ENCODE results near the gene PRRX2.
"Not testable (repeated sequence)": the region's sequence is repeated elsewhere in the genome, so short reads cannot be mapped to it uniquely, and the experiment has no call there.

The PRRX2 gene

GRCh38 chr9:129759804-129760502 lies 94.5 kb downstream of the PRRX2 start:
- DNase-seq (ENCODE audit: low spot score) = no peak
- Histone ChIP-seq H3K4me3 (no peak overlapping the region), H3K27ac (peak overlapping the region in 1 of 2 donors; percentile 28)
- TF ChIP-seq, protein P1, sequence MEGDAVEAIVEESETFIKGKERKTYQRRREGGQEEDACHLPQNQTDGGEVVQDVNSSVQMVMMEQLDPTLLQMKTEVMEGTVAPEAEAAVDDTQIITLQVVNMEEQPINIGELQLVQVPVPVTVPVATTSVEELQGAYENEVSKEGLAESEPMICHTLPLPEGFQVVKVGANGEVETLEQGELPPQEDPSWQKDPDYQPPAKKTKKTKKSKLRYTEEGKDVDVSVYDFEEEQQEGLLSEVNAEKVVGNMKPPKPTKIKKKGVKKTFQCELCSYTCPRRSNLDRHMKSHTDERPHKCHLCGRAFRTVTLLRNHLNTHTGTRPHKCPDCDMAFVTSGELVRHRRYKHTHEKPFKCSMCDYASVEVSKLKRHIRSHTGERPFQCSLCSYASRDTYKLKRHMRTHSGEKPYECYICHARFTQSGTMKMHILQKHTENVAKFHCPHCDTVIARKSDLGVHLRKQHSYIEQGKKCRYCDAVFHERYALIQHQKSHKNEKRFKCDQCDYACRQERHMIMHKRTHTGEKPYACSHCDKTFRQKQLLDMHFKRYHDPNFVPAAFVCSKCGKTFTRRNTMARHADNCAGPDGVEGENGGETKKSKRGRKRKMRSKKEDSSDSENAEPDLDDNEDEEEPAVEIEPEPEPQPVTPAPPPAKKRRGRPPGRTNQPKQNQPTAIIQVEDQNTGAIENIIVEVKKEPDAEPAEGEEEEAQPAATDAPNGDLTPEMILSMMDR (IDR thresholded peaks at IDR 0.05) = no peak

DNA sequence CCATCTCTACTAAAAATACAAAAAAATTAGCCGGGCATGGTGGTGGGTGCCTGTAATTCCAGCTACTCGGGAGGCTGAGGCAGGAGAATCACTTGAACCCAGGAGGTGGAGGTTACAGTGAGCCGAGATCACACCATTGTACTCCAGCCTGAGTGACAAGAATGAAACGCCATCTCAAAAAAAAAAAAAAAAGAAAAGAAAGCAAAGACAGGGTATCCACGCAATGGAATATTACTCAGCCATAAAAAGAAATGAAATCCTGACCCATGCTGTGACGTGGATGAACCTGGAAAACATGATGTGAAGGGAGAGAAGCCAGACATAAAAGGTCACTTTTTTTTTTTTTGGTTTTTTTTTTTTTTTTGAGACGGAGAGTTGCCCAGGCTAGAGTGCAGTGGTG lies 95.3 kb downstream of the PRRX2 start:
- peak overlapping the region in 1 of 2 donors; percentile 61 for H3K27ac ChIP-seq
- H3K4me3 ChIP-seq; DNase-seq (ENCODE audit: low spot score): not testable (repeated sequence)

DNA sequence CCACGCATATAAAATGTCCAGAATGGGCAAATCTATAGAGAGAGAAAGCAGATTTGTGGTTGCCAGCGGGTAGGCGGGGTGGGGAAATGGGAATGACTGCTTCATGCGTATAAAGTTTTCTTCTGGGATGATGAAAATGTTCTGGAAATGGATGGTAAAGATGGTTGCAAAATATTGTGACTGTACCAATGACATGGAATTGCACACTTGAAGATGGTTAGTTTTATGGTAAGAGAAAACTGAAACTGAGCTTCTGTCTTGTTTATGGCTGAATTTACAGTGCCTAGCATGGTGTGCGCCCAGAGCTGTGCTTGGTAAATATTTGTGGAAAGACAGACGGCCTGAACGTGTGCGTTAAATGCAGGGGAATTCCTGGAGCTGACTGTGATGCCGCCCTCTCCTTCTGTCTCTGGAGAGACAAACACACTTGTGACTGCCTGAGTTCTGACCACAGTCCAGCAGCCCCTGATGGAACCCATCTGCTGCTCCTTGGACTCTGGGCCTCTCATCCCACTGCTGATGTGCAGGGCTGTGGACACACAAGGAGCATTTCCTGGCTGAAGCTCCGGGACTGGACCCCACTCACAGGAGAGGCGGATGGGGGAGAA lies 96.0 kb downstream of the PRRX2 start:
- TF ChIP-seq, protein P1 (IDR thresholded peaks at IDR 0.05) = no peak
- Histone ChIP-seq H3K4me3 (peak overlapping the region; percentile 21), H3K27ac (peak overlapping the region in 1 of 2 donors; percentile 61)
- no peak for DNase-seq (ENCODE audit: low spot score)

DNA sequence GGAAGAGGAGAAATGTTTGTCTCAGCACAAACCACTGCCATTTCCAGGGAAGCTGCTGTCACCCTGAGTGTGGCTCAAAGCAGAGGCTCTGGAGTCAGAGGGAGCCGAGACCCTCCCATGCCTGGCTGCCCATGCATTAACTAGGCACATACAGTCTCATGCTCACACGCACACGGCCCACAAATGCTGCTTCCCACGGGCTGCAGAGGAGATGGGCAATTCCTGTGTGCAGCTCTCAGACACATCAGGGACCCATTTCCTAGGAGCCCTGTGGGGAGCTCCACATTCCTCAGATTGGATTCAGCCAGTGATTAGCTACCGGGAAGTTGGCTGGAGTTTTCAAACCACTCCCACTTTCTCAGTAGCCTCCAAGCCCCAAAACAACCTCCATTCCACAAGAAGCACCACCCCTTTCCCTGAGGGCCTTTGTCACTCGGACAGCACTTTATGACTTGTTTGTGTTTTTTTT lies 96.5 kb downstream of the PRRX2 start:
- no peak for DNase-seq (ENCODE audit: low spot score)
- Histone ChIP-seq H3K4me3 (peak overlapping the region; percentile 21), H3K27ac (peak overlapping the region in 1 of 2 donors; percentile 61)
- TF ChIP-seq, protein P1 (IDR thresholded peaks at IDR 0.05) = no peak

DNA sequence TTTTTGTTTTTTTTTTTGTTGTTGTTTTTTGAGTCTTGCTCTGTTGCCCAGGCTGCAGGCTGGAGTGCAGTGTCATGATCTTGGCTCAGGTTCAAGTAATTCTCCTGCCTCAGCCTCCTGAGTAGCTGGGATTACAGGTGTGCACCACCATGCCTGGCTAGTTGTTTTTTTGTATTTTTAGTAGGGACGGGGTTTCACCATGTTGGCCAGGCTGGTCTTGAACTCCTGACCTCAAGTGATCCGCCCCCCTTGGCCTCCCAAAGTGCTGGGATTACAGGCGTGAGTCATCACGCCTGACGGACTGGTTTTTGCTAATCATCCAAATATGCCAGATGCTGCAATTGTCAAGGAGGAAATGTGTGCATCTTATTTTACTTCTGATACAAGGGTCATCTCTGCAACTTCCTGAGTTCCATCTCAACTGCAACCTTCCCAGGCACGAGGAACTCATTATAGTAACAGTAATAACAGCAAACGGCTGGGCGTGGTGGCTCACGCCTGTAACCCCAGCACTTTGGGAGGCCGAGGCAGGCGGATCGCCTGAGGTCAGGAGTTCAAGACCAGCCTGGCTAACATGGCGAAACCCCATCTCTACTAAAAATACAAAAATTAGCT lies 97.0 kb downstream of the PRRX2 start:
- peak overlapping the region in 1 of 2 donors; percentile 70 for H3K27ac ChIP-seq
- not testable (repeated sequence) for DNase-seq (ENCODE audit: low spot score); H3K4me3 ChIP-seq

DNA sequence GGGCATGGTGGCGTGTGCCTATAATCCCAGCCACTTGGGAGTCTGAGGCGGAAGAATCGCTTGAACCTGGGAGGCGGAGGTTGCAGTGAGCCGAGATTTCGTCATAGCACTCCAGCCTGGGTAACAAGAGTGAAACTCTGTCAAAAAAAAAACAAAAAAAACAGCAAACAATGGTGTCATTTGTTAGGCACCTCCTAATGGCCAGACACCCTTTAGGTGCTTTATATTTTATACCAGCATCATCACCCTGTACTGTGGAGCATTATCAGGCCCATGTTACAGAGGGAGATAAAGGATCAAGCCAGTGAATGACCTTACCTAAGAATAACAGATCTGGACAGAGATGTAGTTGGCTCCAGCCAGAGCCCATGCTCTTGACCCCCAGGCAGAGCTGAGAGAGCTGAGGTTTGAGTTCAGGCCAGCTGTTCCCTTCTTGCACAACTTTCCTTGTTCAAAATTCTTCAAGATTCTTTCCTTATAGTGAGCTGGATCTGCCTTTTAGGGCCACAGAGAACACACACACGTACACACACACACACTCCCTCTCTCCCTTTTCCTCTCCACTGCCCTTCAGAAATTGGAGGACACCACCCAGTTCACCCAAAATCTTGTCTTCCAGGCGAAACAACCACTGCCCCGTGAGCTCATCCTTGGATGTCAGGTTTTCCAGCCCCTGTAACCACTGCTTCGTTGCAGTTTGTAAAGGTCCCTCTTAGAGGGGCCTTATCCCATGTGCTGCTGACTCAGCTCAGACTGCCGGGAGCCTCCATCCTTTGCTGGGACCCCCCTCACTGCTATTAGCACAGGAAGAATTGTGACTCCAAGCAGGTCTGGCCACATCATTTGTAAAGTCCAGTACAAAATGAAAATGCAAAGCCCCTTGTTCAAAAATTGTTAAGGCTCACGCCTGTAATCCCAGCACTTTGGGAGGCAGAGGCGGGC lies 97.8 kb downstream of the PRRX2 start:
- peak overlapping the region in 1 of 2 donors; percentile 70 for H3K27ac ChIP-seq
- no peak overlapping the region for H3K4me3 ChIP-seq
- TF ChIP-seq, protein P1 (IDR thresholded peaks at IDR 0.05) = no peak
- DNase-seq (ENCODE audit: low spot score) = no peak

DNA sequence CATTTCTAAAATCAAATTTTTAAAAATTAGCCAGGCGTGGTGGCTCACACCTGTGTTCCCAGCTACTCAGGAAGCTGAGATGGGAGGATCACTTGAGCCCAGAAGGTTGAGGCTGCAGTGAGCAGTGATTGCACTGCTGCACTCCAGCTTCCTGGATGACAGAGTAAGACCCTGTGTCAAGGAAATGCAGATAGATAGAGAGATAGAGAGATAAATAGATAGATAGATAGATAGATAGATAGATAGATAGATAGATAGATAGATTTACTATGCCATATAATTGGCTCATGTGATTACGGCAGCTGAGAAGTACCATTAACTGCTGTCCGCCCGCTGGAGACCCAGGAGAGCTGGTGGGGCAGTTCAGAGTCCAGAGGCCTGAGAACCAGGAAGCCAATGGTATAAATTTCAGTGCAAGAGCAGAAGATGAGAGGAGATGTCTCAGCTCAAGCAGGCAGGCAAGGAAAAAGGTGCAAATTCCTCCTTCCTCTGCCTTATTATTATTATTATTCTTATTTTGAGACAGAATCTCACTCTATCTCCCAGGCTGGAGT lies 100.4 kb downstream of the PRRX2 start:
- H3K4me3 ChIP-seq = no peak overlapping the region
- DNase-seq (ENCODE audit: low spot score) = no peak
- TF ChIP-seq, protein P1 (IDR thresholded peaks at IDR 0.05) = no peak
- H3K27ac ChIP-seq = no peak overlapping the region

All from coronary artery (tissue), 2 donors.